ENCODE data around the gene ZNF408.

Gene ZNF408

DNA sequence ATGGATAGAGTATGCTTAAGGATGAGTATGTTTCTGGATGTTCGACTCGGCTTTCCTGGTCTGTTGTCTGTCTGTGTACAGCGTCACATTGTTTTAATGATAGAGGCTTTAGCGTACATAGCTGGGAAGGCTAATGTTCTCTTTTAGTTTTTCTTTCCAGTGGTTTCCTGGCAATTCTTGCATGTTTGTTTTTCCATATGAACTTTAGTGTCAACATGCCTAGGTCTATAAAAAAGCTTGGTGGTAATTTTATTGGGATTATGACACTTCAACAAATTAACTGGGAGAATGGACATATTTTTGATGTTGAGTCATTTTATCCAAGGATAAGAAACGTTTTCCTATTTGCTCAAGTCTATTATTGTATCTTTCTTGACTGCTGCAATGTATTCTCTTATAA lies 35.8 kb downstream of the ZNF408 start:
- peaks cover 2% of the 10 kb centered on the region; the same call in 1 of the 2 replicates for H3K36me3 ChIP-seq (ENCODE audit: insufficient read depth, low read length)
- no peaks in the 10 kb centered on the region for H3K9me3 ChIP-seq (ENCODE audit: control insufficient read depth, insufficient read depth, low read length)
- H3K4me1 ChIP-seq (ENCODE audit: insufficient read depth, low read length): no peaks in the 10 kb centered on the region
- H3K9ac ChIP-seq (ENCODE audit: low read depth, low read length): no peak overlapping the region

GRCh38 chr11:46737699-46738098 lies 36.9 kb downstream of the ZNF408 start:
- Histone ChIP-seq H3K36me3 (ENCODE audit: insufficient read depth, low read length) (peaks cover 10% of the 10 kb centered on the region), H3K9ac (ENCODE audit: low read depth, low read length) (no peak overlapping the region), H3K9me3 (ENCODE audit: control insufficient read depth, insufficient read depth, low read length) (no peaks in the 10 kb centered on the region), H3K4me1 (ENCODE audit: insufficient read depth, low read length) (no peaks in the 10 kb centered on the region)

GRCh38 chr11:46738887-46739286 lies 38.1 kb downstream of the ZNF408 start:
- no peak overlapping the region for H3K9ac ChIP-seq (ENCODE audit: low read depth, low read length)
- peaks cover 18% of the 10 kb centered on the region for H3K36me3 ChIP-seq (ENCODE audit: insufficient read depth, low read length)
- H3K9me3 ChIP-seq (ENCODE audit: control insufficient read depth, insufficient read depth, low read length): no peaks in the 10 kb centered on the region
- no peaks in the 10 kb centered on the region for H3K4me1 ChIP-seq (ENCODE audit: insufficient read depth, low read length)

- H3K36me3 ChIP-seq (ENCODE audit: insufficient read depth, low read length): peaks cover 32% of the 10 kb centered on the region
- no peaks in the 10 kb centered on the region for H3K9me3 ChIP-seq (ENCODE audit: control insufficient read depth, insufficient read depth, low read length)
- no peaks in the 10 kb centered on the region for H3K4me1 ChIP-seq (ENCODE audit: insufficient read depth, low read length)
- no peak overlapping the region for H3K9ac ChIP-seq (ENCODE audit: low read depth, low read length)
These were observed 41.0 kb downstream of the ZNF408 start for GRCh38 chr11:46741600-46742484.

DNA sequence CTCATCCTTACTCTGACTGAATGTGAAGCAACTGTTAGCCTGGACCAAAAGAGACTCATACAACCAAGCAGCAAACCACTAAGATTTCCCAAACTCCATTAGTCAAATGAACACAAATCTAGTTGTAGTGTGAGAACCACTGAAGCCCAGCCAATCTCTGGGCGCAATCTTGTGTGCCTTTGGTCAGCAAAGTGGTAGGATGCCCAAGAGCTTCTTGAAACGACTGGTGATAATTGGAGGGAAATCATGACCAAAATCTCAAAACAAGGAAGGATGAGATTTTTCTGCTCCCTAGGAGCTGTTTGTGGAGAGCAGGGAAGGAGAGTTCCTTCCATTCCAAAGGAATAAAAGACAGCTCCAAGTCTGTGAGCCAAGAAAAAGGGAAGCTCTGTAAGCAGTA lies 42.2 kb downstream of the ZNF408 start:
- Histone ChIP-seq H3K4me1 (ENCODE audit: insufficient read depth, low read length) (no peaks in the 10 kb centered on the region), H3K9me3 (ENCODE audit: control insufficient read depth, insufficient read depth, low read length) (no peaks in the 10 kb centered on the region), H3K36me3 (ENCODE audit: insufficient read depth, low read length) (peaks cover 32% of the 10 kb centered on the region), H3K9ac (ENCODE audit: low read depth, low read length) (no peak overlapping the region)

DNA sequence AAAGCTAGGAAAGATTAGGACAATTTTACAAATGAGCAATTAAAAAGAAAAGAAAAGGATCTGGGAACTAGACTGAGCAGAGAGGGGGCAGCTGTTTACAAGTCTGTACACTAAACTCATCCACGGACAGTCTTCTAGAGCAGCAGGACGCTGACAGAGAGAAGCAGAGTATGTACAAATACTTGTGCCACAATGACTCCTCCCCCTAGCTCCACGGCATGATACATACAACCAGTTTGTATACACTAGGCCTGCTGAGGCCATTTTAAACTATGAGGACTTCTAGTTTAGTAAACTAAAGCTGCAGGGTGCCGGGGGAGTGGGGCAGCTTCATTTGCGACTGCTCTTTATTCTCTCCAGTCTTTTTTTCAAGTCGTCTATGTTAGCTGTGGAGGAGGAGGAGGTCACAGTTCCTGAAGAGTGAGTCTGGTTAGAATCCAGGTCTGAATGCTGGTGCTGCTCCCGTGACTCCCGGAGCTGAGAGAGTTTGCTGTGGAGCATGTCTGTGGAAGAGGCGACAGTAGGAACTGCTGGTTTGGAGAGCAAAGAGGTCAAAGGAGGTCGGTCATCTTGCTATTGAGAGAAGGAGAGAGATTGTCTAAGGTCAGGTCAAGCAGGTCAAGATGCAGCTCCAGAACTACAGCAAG lies 43.0 kb downstream of the ZNF408 start:
- Histone ChIP-seq H3K36me3 (ENCODE audit: insufficient read depth, low read length) (peaks cover 32% of the 10 kb centered on the region), H3K4me1 (ENCODE audit: insufficient read depth, low read length) (no peaks in the 10 kb centered on the region), H3K9me3 (ENCODE audit: control insufficient read depth, insufficient read depth, low read length) (no peaks in the 10 kb centered on the region), H3K9ac (ENCODE audit: low read depth, low read length) (no peak overlapping the region)

- no peaks in the 10 kb centered on the region for H3K4me1 ChIP-seq (ENCODE audit: insufficient read depth, low read length)
- H3K9me3 ChIP-seq (ENCODE audit: control insufficient read depth, insufficient read depth, low read length): no peaks in the 10 kb centered on the region
- no peak overlapping the region for H3K9ac ChIP-seq (ENCODE audit: low read depth, low read length)
- H3K36me3 ChIP-seq (ENCODE audit: insufficient read depth, low read length): peaks cover 39% of the 10 kb centered on the region
These were observed 44.5 kb downstream of the ZNF408 start for GRCh38 chr11:46745328-46745727.

DNA sequence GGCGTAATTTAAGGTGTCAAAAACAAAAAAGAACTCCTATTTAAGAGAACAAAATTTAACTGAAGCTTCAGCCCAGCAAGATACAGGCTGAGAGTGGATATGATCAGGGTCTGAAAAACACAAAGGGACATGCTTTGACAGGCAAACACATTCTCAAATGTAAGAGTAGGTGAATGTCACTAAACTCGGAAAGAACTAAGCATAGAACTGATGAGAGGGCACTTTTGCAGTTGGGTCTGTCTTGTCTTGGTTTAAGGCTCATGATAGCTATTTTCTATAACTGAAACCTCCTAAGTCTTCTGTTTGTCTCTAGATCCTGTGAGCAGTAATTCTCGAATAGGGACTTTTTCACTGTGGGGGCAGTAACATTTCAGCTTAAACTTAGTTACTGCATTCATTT lies 45.2 kb downstream of the ZNF408 start:
- Histone ChIP-seq H3K4me1 (ENCODE audit: insufficient read depth, low read length) (no peaks in the 10 kb centered on the region), H3K36me3 (ENCODE audit: insufficient read depth, low read length) (peaks cover 45% of the 10 kb centered on the region), H3K9ac (ENCODE audit: low read depth, low read length) (no peak overlapping the region), H3K9me3 (ENCODE audit: control insufficient read depth, insufficient read depth, low read length) (no peaks in the 10 kb centered on the region)

- peaks cover 46% of the 10 kb centered on the region for H3K36me3 ChIP-seq (ENCODE audit: insufficient read depth, low read length)
These were observed 46.3 kb downstream of the ZNF408 start for GRCh38 chr11:46747150-46747549.

More at GRCh38 chr11:46747150-46747549, 46.3 kb downstream of the ZNF408 start:
- no peaks in the 10 kb centered on the region for H3K9me3 ChIP-seq (ENCODE audit: control insufficient read depth, insufficient read depth, low read length)
- H3K9ac ChIP-seq (ENCODE audit: low read depth, low read length): no peak overlapping the region
- no peaks in the 10 kb centered on the region for H3K4me1 ChIP-seq (ENCODE audit: insufficient read depth, low read length)
